HG03571 (cell line): Measurements from ENCODE around the gene UGT1A10.
"Not testable (repeated sequence)": the region's sequence is repeated elsewhere in the genome, so short reads cannot be mapped to it uniquely, and the experiment has no call there.

Experiments used
- ATAC-seq: cut with Tn5 transposase; IDR thresholded peaks from one replicate; pipeline ENCODE4 v1.9.1; 2021; ENCODE audit not compliant: unreplicated experiment

The UGT1A10 gene

GRCh38 chr2:233736868-233737653 lies 100.8 kb downstream of the UGT1A10 start:
- ATAC-seq, result not testable (repeated sequence)

- no peak for ATAC-seq
These were observed 104.6 kb downstream of the UGT1A10 start for GRCh38 chr2:233740870-233741269.

GRCh38 chr2:233743464-233744259 lies 107.4 kb downstream of the UGT1A10 start:
- no peak for ATAC-seq

GRCh38 chr2:233745073-233745755 lies 109.0 kb downstream of the UGT1A10 start:
- no peak for ATAC-seq

- ATAC-seq, result not testable (repeated sequence)
These were observed 109.6 kb downstream of the UGT1A10 start for GRCh38 chr2:233745838-233746237.

GRCh38 chr2:233746475-233747282 lies 110.4 kb downstream of the UGT1A10 start:
- no peak for ATAC-seq

GRCh38 chr2:233747283-233747544 lies 111.0 kb downstream of the UGT1A10 start:
- ATAC-seq, result no peak

- not testable (repeated sequence) for ATAC-seq
These were observed 114.4 kb downstream of the UGT1A10 start for GRCh38 chr2:233750689-233751088.

- not testable (repeated sequence) for ATAC-seq
These were observed 115.2 kb downstream of the UGT1A10 start for GRCh38 chr2:233751212-233752009.

GRCh38 chr2:233754872-233755611 lies 118.8 kb downstream of the UGT1A10 start:
- no peak for ATAC-seq

GRCh38 chr2:233756429-233757081 lies 120.3 kb downstream of the UGT1A10 start:
- no peak for ATAC-seq

GRCh38 chr2:233758141-233758540 lies 121.9 kb downstream of the UGT1A10 start:
- ATAC-seq, result no peak

- ATAC-seq, result no peak
These were observed 122.6 kb downstream of the UGT1A10 start for GRCh38 chr2:233758849-233759248.

GRCh38 chr2:233760043-233760442 lies 123.8 kb downstream of the UGT1A10 start, which contains the start of gene UGT1A1:
TSS of gene UGT1A1 (plus strand) at chr2:233760270. CDS start at chr2:233760288, 18 bp downstream.
- no peak for ATAC-seq

- no peak for ATAC-seq
These were observed 125.0 kb downstream of the UGT1A10 start for GRCh38 chr2:233761040-233761769.

GRCh38 chr2:233764264-233764663 lies 128.0 kb downstream of the UGT1A10 start:
- ATAC-seq, result no peak

- no peak for ATAC-seq
These were observed 128.5 kb downstream of the UGT1A10 start for GRCh38 chr2:233764761-233765160.

- no peak for ATAC-seq
These were observed 130.2 kb downstream of the UGT1A10 start for GRCh38 chr2:233766416-233766815.
